Activated CD8-positive, alpha-beta memory T cell treated with anti-CD3 and anti-CD28 coated beads for 1 hour (primary cell): ENCODE data around the gene AP2A2.

ENCODE experiments used
- DNase-seq, 2 donors: peaks; one replicate each; pipeline ENCODE4 v3.0.0-alpha.2; 2020; ENCODE audit warnings: low read depth in 1 of 2; ENCODE audit errors: extremely low read depth in 1 of 2

The AP2A2 gene

DNA sequence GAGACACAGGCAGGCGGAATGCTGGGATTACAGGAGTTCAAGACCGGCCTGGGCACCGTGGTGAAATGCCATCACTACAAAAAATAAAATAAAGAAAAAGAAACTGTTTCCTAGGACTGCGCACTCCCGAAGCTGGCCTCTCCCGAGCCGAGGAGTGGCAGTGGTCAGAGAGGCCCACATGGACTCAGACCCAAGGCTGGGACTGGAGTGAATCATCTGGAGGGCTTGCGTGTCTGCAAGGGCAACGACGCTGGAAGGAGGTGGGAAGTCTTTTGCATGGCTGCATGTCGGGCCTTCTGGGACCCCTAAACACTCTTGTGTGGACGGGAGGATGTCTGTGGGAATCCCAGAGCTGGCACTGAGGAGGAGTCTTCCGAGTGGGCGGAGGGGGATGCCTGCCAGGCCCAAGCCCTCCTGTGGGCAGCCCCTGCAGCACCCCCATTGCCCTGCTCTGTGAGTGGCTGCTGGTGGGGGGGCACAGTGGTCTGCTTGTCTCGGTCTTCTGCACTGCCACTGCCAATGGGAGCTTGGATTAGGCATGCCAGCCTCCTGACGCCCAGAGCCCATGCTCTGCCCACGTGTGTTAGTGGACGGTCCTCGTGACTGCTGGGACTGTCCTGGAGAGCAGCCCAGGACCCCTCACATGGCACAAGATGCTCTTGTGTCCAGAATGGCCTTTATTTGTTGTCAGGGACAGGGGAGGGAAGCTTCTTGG, 1.8 kb upstream of the AP2A2 start:
- DNase-seq = no peak

GRCh38 chr11:924406-925157, 1.1 kb upstream of the AP2A2 start:
- no peak for DNase-seq

DNA sequence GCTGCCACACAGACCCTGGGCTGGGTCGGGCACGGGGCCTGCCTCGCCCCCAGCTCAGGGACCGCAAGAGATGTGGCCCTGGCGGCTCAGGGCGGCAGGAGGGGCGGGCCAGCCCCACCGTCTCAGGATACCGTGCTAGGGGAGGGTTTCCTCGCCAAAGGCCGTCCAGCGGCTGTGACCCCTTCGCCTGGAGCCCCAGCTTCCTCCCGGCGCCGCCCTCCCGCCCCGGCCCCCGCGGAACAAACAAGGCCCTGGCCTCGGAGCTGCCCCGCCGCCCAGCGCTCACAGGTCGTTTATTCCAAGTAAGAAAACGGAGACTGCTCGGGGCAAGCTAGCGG, 543 bp upstream of the AP2A2 start:
- no peak for DNase-seq

GRCh38 chr11:926341-926916, 759 bp downstream of the AP2A2 start:
- no peak for DNase-seq

DNA sequence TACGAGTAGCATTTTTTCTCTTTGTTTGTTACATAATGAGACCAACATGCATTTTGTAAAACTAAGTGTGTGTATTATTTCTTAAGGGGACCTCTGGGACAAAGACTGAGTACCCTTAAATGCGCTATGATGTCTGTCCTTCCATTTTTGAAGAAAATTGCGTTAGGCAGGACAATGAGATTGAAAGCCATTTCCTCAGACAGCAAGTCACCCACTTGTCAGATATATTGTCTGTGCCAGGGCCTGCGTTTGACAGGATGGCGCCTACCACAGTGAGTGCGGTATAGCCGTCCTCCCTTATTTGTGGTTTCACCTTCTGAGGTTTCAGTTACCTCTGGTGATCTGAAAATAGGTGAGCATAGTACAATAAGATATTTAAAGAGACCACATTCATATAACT, 2.2 kb downstream of the AP2A2 start:
- DNase-seq = no peak

GRCh38 chr11:928786-929185, 3.1 kb downstream of the AP2A2 start:
- DNase-seq = no peak

DNA sequence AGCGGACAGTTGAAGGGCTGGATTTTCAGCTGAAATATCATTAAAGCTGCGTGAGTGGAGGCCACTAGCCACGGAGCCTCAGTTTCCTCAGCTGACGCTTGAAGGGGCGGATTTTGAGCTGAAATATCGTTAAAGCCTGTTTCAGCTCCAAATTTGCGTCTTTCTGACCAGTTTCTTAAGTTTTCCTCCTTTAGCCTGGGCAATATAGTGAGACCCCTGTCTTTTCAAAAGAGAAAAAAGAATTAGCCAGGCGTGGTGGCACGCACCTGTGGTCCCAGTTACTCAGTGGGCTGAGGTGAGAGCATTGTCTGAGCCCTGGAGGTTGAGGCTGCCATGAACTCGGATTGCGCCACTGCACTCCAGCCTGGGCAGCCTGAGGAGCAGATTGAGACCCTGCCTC, 3.7 kb downstream of the AP2A2 start:
- no peak for DNase-seq

DNA sequence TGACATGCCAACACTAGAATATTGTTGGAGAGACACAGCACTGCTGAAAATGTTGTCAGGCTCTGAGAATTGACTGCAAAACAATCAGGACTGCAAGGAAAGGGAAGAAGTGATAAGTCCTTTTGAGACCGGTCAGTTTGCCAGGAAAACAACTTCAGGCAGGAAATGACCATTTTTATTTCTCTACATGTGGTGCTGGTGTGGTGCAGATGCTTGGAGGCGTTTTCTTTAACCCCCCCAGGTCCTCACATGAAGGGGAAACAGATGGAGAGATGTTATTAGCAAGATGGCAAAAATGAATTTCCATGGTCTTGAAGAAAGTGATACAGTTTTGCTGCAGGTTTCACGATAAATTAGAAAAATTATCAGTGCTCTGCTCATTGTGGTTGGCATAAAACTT, 5.7 kb downstream of the AP2A2 start:
- no peak for DNase-seq

- DNase-seq = no peak
Observed at GRCh38 chr11:932435-932834, 6.8 kb downstream of the AP2A2 start.

DNA sequence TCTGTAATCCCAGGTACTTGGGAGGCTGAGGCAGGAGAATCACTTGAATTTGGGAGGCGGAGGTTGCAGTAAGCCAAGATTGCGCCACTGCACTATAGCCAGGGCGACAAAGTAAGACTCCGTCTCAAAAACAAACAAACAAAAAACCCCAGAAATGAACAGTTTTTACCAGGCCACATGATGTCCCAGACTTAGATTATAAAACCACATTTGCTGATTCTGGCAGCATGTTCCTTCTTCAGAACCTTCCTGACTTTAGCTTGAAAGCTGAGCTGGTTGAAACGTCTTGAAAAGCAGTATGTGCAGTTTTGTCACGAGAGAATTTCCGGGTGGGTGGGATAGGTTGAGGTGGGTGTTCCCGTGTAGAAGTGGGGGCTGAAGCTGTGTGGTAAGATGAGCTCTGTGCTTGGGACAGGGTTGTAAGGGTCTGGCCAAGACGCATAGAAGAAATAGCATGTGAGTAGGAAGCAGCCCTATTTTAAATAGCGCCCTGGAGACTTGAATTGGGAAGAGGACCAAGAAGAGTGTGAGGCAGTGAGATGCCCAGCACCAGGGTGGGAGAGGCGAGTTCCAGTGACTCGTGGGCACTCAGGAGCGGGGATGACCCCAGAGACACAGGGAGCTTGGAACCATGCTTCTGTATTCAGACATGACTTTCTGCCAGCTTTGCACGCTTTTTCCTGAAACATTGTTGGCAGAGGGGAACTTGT, 7.6 kb downstream of the AP2A2 start:
- no peak for DNase-seq

GRCh38 chr11:933936-934335, 8.3 kb downstream of the AP2A2 start:
- DNase-seq = no peak

- DNase-seq = no peak
Observed at GRCh38 chr11:934527-934926, 8.9 kb downstream of the AP2A2 start.

DNA sequence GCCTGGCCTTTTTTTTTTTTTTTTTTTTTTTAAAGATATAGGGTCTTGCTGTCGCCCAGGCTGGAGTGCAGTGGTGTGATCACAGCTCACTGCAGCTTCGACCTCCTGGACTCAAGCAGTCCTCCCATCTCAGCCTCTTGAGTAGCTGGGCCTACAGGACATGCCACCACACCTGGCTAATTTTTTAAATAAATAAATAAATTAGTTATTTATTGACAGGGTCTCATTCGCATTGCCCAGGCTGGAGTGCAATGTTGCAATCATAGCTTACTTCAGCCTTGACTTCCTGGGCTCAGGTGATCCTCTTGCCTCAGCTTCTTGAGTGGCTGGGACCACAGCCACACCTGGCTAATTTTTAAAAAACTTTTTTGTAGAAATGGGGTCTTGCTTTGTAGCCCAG, 10.5 kb downstream of the AP2A2 start:
- no peak for DNase-seq

DNA sequence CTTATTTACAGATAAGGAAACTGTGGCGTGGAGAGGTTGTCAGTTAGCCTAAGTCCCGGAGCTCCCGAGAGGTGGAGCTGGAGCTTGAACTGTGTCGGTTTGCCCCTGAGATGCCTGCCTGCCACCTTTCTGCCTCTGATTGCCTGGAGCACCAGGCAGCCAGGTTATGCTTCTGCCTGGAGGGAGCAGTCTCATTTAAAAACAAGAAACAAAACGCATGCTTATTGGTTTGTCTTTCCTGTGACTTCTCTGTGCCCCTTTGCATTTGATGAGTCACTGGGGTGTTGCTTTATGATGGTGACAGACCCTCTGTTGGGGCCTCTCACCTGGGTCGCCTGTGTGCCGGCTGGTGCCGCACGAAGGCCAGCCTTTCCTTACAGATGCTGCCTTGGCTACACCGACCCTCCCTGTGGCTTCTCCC, 12.2 kb downstream of the AP2A2 start:
- DNase-seq = no peak

DNA sequence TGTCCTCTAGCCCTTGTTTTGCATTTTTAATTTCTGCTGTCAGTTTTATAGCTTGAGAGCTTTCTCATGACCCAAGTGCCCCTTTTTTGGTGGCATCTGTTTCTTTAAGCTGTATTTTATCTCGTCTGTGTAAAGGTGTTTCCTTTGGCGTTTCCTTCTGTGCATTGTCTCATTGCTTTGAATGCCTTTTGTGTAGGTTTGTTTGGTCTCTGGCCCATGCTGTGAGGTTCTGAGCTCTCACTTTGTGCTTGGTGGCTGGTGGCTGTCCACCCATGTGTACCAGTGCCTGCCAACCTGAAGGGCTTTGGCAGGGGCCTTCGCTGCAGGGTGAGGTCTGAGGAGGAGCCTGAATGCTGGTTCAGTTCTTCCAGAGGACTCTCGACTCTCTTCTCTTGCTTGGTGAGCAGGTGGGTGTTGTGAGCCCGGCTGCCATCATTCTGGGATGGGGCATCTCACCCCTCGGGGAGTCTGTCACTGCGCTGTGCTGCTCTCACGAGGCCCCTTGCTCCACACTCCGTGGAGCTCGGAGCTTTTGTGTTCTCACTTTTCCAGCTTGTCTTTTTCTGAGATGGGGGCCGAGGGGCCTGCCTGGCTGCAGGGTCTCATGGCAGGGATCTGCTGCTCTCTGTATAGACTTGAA, 14.9 kb downstream of the AP2A2 start:
- DNase-seq = no peak

- no peak for DNase-seq
Observed at GRCh38 chr11:942823-943222, 17.2 kb downstream of the AP2A2 start.

- DNase-seq = no peak
Observed at GRCh38 chr11:944711-945470, 19.2 kb downstream of the AP2A2 start.

DNA sequence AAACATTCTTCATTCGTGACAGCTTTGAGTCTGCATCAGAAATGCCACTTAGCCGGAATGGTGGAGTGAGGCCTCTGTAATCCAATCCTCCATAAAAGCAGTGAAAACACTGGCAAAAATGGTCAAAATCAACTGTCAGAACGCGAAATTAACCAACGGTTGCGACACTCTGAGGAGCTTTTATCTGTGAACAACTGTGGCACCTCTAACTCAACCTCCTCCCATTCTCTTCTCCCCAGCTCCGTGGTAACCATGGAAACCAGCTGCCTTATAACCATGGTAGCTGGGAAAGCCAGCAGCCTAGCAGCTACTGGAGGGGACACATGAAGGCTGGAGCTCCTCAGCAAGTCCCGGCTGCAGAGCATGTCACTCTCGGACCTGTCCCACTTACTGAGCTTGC, 20.3 kb downstream of the AP2A2 start:
- DNase-seq = no peak

DNA sequence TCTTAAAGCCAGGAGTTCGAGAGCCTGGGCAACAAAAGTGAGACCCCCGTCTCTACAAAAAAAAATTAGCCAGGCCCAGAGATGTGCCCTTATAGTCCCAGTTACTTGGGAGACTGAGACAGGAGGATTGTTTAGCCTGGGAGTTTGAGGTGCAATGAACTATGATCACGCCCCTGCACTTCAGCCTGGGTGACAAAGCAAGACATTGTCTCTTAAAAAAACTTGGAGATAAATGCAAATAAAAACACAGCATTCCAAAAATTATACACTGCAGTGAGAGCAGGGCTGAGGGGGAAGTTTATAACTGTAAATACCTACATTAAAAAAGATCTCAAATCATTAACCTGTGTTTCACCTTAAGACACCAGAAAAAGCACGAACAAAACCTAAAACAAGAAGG, 22.1 kb downstream of the AP2A2 start:
- DNase-seq = no peak

GRCh38 chr11:951507-951906, 25.8 kb downstream of the AP2A2 start:
- DNase-seq = no peak
